Spinal cord (tissue), 10 donors: Measurements from ENCODE around the gene MRTFA. TPM values are rescaled to one million over a fixed set of nuclear protein-coding genes. Genes with fewer than 3 reads are reported as not detected.
A peak's percentile ranks its signal among the peaks of the same experiment; 100 is the strongest.

ENCODE experiments used
- DNase-seq, 6 donors: peaks; one replicate each; pipeline versions ENCODE4 v3.0.0 to v3.0.0-alpha.2; 2013 to 2015; ENCODE audit warnings: low spot score in 6 of 6, low read depth in 4 of 6
- H3K27ac ChIP-seq: one replicate; pipeline ENCODE4 v1.5.1; 2013; ENCODE audit warnings: low read depth, low read length, control low read depth
- H3K27me3 ChIP-seq: one replicate; pipeline ENCODE4 v1.6.1; 2013; ENCODE audit warnings: low read length; ENCODE audit not compliant: control insufficient read depth, insufficient read depth
- H3K36me3 ChIP-seq: one replicate; pipeline ENCODE4 v1.6.1; 2013; ENCODE audit warnings: low read length; ENCODE audit not compliant: control insufficient read depth, insufficient read depth
- H3K4me1 ChIP-seq: one replicate; pipeline ENCODE4 v1.6.1; 2013; ENCODE audit warnings: low read length; ENCODE audit not compliant: control insufficient read depth, insufficient read depth
- H3K4me3 ChIP-seq: one replicate; pipeline ENCODE4 v1.5.1; 2013; ENCODE audit warnings: low read depth, low read length, control low read depth
- H3K9me3 ChIP-seq: one replicate; pipeline ENCODE4 v1.6.1; 2013; ENCODE audit warnings: low read length; ENCODE audit not compliant: control insufficient read depth, insufficient read depth
- WGBS: methylation state at CpG from one replicate; pipeline ENCODE4 v1.1.5; 2013; ENCODE audit warnings: missing lambda C conversion rate; ENCODE audit not compliant: insufficient coverage; 5-methylcytosine and 5-hydroxymethylcytosine counted together
- polyA plus RNA-seq, 2 donors: library from polyadenylated mRNA; unstranded; fragments of 120-200 nt; gene quantifications; one replicate each; pipeline ENCODE4 v1.2.1, GENCODE V29; 2013; ENCODE audit not compliant: insufficient read length in 2 of 2
- total RNA-seq, 2 donors: library from RNA; depleted of rRNA in 1 of 2; stranded (reverse); fragments of 120-200 nt in 1 of 2; fragments of >200 nt in 1 of 2; gene quantifications; one replicate each; pipeline versions ENCODE4 v1.2.3 to v1.2.4, GENCODE V29; 2013 to 2014
- donor health status: healthy.

MRTFA gene
- total and polyA plus RNA-seq, 4 donors = 19.2 to 42.0 (median 34.0) TPM

- Histone ChIP-seq H3K36me3 (peaks cover 73% of the 10 kb centered on the region), H3K27ac (no peak overlapping the region), H3K4me1 (peaks cover 55% of the 10 kb centered on the region), H3K27me3 (no peaks in the 10 kb centered on the region), H3K9me3 (no peaks in the 10 kb centered on the region), H3K4me3 (no peak overlapping the region)
- no peak for DNase-seq
- 91% methylated on average over 15 of the region's 17 CpGs for WGBS
Observed at GRCh38 chr22:40423882-40424640, 212.5 kb downstream of the MRTFA start.

GRCh38 chr22:40423310-40423688, 213.2 kb downstream of the MRTFA start:
- Histone ChIP-seq H3K4me1 (peaks cover 59% of the 10 kb centered on the region), H3K27ac (no peak overlapping the region), H3K9me3 (no peaks in the 10 kb centered on the region), H3K36me3 (peaks cover 76% of the 10 kb centered on the region), H3K27me3 (no peaks in the 10 kb centered on the region), H3K4me3 (no peak overlapping the region)
- no peak for DNase-seq
- WGBS = 97% methylated on average over 5 of the region's 5 CpGs

- WGBS = 88% methylated on average over 9 of the region's 9 CpGs
- no peak for DNase-seq
- Histone ChIP-seq H3K27ac (no peak overlapping the region), H3K9me3 (no peaks in the 10 kb centered on the region), H3K4me1 (peaks cover 60% of the 10 kb centered on the region), H3K4me3 (no peak overlapping the region), H3K27me3 (no peaks in the 10 kb centered on the region), H3K36me3 (peaks cover 82% of the 10 kb centered on the region)
Observed at GRCh38 chr22:40422558-40423309, 213.8 kb downstream of the MRTFA start.

- no peak for DNase-seq
- 100% methylated on average over 1 of the region's 1 CpG for WGBS
- Histone ChIP-seq H3K9me3 (no peaks in the 10 kb centered on the region), H3K4me1 (peaks cover 54% of the 10 kb centered on the region), H3K36me3 (peaks cover 90% of the 10 kb centered on the region), H3K4me3 (no peak overlapping the region), H3K27me3 (no peaks in the 10 kb centered on the region), H3K27ac (no peak overlapping the region)
Observed at GRCh38 chr22:40421941-40422340, 214.6 kb downstream of the MRTFA start.

- no peak for DNase-seq
- peaks cover 44% of the 10 kb centered on the region for H3K4me1 ChIP-seq
Observed at GRCh38 chr22:40421082-40421350, 215.5 kb downstream of the MRTFA start.

GRCh38 chr22:40420341-40421081, 216.0 kb downstream of the MRTFA start:
- 97% methylated on average over 18 of the region's 18 CpGs for WGBS
- Histone ChIP-seq H3K4me1 (peaks cover 42% of the 10 kb centered on the region), H3K27me3 (no peaks in the 10 kb centered on the region), H3K9me3 (no peaks in the 10 kb centered on the region), H3K4me3 (no peak overlapping the region), H3K27ac (no peak overlapping the region), H3K36me3 (peaks cover 99% of the 10 kb centered on the region)
- DNase-seq = no peak

More at GRCh38 chr22:40421082-40421350, 215.5 kb downstream of the MRTFA start:
- no peaks in the 10 kb centered on the region for H3K27me3 ChIP-seq
- H3K9me3 ChIP-seq = no peaks in the 10 kb centered on the region
- no peak overlapping the region for H3K27ac ChIP-seq
- WGBS = 95% methylated on average over 2 of the region's 4 CpGs
- H3K36me3 ChIP-seq = peaks cover 99% of the 10 kb centered on the region
- H3K4me3 ChIP-seq = no peak overlapping the region

GRCh38 chr22:40419718-40420117, 216.8 kb downstream of the MRTFA start:
- H3K36me3 ChIP-seq = peaks cover 99% of the 10 kb centered on the region
- DNase-seq = no peak
- 93% methylated on average over 8 of the region's 8 CpGs for WGBS

GRCh38 chr22:40418366-40419201, 217.9 kb downstream of the MRTFA start:
- peak in 5 of 6 donors; percentile 21 to 86 (median 37) for DNase-seq
- Histone ChIP-seq H3K4me3 (no peak overlapping the region), H3K4me1 (peaks cover 32% of the 10 kb centered on the region), H3K9me3 (no peaks in the 10 kb centered on the region), H3K27me3 (no peaks in the 10 kb centered on the region), H3K27ac (peak overlapping the region; percentile 15), H3K36me3 (peaks cover 88% of the 10 kb centered on the region)
- WGBS = 57% methylated on average over 39 of the region's 42 CpGs

More at GRCh38 chr22:40419718-40420117, 216.8 kb downstream of the MRTFA start:
- Histone ChIP-seq H3K27me3 (no peaks in the 10 kb centered on the region), H3K27ac (no peak overlapping the region), H3K9me3 (no peaks in the 10 kb centered on the region), H3K4me1 (peaks cover 42% of the 10 kb centered on the region), H3K4me3 (no peak overlapping the region)

GRCh38 chr22:40417881-40418280, 218.6 kb downstream of the MRTFA start:
- no peaks in the 10 kb centered on the region for H3K9me3 ChIP-seq
- peaks cover 81% of the 10 kb centered on the region for H3K36me3 ChIP-seq
- DNase-seq = no peak
- 94% methylated on average over 4 of the region's 5 CpGs for WGBS
- no peaks in the 10 kb centered on the region for H3K27me3 ChIP-seq
- H3K4me3 ChIP-seq = no peak overlapping the region
- peaks cover 32% of the 10 kb centered on the region for H3K4me1 ChIP-seq
- no peak overlapping the region for H3K27ac ChIP-seq
